GM23248 (cell line): ENCODE results near the gene BICDL2.
"Not testable (repeated sequence)": the region's sequence is repeated elsewhere in the genome, so short reads cannot be mapped to it uniquely, and the experiment has no call there.

Experiments
- EZH2 ChIP-seq: fragments of 200-600 bp; sonication (generic); IDR thresholded peaks from 2 replicates; pipeline ENCODE4 v1.6.1; 2018; ENCODE audit warnings: antibody characterized with exemption, mild to moderate bottlenecking; ENCODE audit not compliant: insufficient read depth, poor library complexity, severe bottlenecking
- EZH2phosphoT487 ChIP-seq: fragments of 200-600 bp; sonication (generic); IDR thresholded peaks from 2 replicates; pipeline ENCODE4 v1.6.1; 2018; ENCODE audit warnings: antibody characterized with exemption, moderate library complexity, mild to moderate bottlenecking, low read depth; ENCODE audit not compliant: insufficient read depth

GRCh38 chr16:3072148-3072547, 35.4 kb upstream of the BICDL2 start:
- not testable (repeated sequence) for TF ChIP-seq EZH2, EZH2phosphoT487
